Adrenal gland (tissue), 5 donors: ENCODE data around the gene BACH2.

Experiments
- POLR2A ChIP-seq, 2 donors: fragments of 450-650 bp; IDR thresholded peaks; one replicate each; pipeline ENCODE4 v1.6.1; 2017; ENCODE audit warnings: antibody characterized with exemption in 2 of 2, mild to moderate bottlenecking in 2 of 2, moderate library complexity in 1 of 2
- TF ChIP-seq, protein P1 (sequence below), 6 experiments: fragments of 450-650 bp in 4 of 6; fragments of 200-600 bp in 2 of 6; sonication (generic) in 1 of 6; IDR thresholded peaks; 1 replicate in 5 of 6; 2 replicates in 1 of 6; pipeline versions ENCODE4 v1.5.1 to v1.8.0; 2016 to 2021; ENCODE audit warnings: antibody characterized with exemption in 6 of 6, mild to moderate bottlenecking in 2 of 6, moderate library complexity in 1 of 6
- donor health status: DM: no; HTN: no; CAD: no.

DNA sequence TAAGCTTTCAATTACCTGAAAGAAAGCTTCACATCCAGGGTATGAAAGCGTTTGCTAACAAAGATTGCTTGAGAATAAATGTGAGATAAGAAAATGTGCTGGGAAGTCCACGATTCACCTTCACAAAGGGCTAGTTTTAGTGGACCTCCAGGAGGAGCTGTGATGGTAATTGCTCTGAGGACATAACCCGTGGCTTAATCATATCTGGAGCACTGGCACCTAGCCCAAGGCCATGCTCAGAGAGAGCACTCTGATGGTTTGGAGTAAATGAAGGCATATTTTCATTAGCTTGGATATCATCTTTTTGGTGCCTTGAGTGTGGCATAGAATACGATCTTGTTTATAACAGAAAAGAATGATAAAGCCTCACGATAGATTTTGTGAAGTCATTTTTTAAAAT, 46.9 kb upstream of the BACH2 start:
- TF ChIP-seq POLR2A (IDR thresholded peaks at IDR 0.05), result no peak
- TF ChIP-seq, protein P1, sequence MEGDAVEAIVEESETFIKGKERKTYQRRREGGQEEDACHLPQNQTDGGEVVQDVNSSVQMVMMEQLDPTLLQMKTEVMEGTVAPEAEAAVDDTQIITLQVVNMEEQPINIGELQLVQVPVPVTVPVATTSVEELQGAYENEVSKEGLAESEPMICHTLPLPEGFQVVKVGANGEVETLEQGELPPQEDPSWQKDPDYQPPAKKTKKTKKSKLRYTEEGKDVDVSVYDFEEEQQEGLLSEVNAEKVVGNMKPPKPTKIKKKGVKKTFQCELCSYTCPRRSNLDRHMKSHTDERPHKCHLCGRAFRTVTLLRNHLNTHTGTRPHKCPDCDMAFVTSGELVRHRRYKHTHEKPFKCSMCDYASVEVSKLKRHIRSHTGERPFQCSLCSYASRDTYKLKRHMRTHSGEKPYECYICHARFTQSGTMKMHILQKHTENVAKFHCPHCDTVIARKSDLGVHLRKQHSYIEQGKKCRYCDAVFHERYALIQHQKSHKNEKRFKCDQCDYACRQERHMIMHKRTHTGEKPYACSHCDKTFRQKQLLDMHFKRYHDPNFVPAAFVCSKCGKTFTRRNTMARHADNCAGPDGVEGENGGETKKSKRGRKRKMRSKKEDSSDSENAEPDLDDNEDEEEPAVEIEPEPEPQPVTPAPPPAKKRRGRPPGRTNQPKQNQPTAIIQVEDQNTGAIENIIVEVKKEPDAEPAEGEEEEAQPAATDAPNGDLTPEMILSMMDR (IDR thresholded peaks at IDR 0.05), result peak in 2 of 6 experiments; percentile 23 to 24
